ENCODE data around the gene VIL1. TPM values are rescaled to one million over a fixed set of nuclear protein-coding genes. Genes with fewer than 3 reads are reported as not detected.

Gene VIL1
- total RNA-seq, 2 donors from 2014 or later = 15.3 to 15.8 TPM

DNA sequence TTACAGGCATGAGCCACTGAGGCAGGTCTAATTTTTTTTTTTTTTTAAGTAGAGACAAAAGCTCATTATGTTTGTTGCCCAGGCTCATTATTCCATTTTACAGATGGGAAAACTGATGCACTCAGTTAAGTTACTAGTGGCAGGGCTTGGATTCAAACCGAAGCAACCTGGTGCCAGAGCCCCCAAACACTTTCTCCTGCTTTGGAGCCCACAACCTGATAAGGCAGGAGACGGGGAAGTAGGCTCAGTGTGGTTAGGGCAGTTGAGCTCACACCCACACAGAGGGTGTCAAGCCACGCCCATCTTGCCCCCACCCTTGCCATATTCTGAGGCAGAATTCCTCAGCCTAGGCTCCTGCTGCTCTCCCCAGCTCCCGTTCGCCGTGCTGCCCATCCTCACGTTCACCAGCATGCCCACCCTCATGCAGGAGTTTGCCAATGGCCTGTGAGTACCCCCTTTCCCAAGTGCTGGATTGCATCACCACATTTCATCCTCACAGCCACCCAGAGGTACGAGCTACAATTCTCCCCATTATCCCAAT is 25.1 kb upstream of the VIL1 start:
- H3K36me3 ChIP-seq (replicated peaks in 1 of 2; ENCODE audit: insufficient read depth in 1 of 2, low read depth in 2 of 2) = no peaks in the 10 kb centered on the region
- DNase-seq = no peak
- intact Hi-C loops (cut with DNase I) = loop anchor here (5.0 kb wide), 1 partner anchor 92 kb away; no protein-coding TSS in a partner anchor
- H3K4me3 ChIP-seq = no peak overlapping the region
- H3K4me1 ChIP-seq = peaks cover 31% of the 10 kb centered on the region
- 73 to 81% methylated on average over 7 to 8 of the region's 8 CpGs for WGBS, 2 donors
- no peak for ATAC-seq
- H3K27me3 ChIP-seq = no peaks in the 10 kb centered on the region
- no peak for TF ChIP-seq POLR2A (IDR thresholded peaks at IDR 0.05)
- TF ChIP-seq, protein P1, sequence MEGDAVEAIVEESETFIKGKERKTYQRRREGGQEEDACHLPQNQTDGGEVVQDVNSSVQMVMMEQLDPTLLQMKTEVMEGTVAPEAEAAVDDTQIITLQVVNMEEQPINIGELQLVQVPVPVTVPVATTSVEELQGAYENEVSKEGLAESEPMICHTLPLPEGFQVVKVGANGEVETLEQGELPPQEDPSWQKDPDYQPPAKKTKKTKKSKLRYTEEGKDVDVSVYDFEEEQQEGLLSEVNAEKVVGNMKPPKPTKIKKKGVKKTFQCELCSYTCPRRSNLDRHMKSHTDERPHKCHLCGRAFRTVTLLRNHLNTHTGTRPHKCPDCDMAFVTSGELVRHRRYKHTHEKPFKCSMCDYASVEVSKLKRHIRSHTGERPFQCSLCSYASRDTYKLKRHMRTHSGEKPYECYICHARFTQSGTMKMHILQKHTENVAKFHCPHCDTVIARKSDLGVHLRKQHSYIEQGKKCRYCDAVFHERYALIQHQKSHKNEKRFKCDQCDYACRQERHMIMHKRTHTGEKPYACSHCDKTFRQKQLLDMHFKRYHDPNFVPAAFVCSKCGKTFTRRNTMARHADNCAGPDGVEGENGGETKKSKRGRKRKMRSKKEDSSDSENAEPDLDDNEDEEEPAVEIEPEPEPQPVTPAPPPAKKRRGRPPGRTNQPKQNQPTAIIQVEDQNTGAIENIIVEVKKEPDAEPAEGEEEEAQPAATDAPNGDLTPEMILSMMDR (IDR thresholded peaks at IDR 0.05) = no peak
- H3K27ac ChIP-seq = no peak overlapping the region
- no peaks in the 10 kb centered on the region for H3K9me3 ChIP-seq

DNA sequence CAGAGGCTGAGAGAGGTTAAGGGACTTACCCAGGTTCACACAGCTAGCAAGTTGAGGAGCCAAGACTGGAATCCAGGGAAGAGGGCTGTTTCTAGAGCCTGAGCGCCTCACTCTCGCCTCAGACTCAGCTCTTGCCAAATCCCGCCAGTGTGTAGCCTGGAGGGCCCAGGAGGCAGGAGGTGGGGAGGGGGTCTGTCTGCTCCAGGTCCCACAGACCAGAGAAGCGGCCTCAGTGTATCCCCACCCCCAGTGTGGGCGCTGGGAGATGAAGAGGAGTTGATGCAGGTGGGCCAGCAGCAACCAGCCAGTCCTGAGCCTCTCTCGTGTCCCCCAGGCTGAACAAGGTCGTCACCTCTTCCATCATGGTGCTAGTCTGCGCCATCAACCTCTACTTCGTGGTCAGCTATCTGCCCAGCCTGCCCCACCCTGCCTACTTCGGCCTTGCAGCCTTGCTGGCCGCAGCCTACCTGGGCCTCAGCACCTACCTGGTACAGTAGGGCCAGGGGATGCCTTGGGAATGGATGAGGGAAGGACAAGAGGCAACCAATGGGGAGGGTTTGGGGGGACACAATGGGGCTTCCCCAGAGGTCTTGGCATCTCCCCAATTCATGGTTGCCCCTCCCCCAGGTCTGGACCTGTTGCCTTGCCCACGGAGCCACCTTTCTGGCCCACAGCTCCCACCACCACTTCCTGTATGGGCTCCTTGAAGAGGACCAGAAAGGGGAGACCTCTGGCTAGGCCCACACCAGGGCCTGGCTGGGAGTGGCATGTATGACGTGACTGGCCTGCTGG is 24.4 kb upstream of the VIL1 start:
- H3K27ac ChIP-seq = peak overlapping the region in 1 of 4 donors; percentile 100
- ATAC-seq (no peak), DNase-seq (peak in 1 of 4 donors; percentile 26)
- WGBS, 2 donors = 80 to 94% methylated on average over 2 to 13 of the region's 13 CpGs
- H3K9me3 ChIP-seq = no peaks in the 10 kb centered on the region
- TF ChIP-seq POLR2A (IDR thresholded peaks at IDR 0.05) = no peak
- TF ChIP-seq, protein P1 (IDR thresholded peaks at IDR 0.05) = no peak
- H3K4me3 ChIP-seq = no peak overlapping the region
- intact Hi-C loops (cut with DNase I) = loop anchor here (5.0 kb wide), 1 partner anchor 92 kb away; no protein-coding TSS in a partner anchor
- peaks cover 36% of the 10 kb centered on the region for H3K4me1 ChIP-seq
- no peaks in the 10 kb centered on the region for H3K36me3 ChIP-seq (replicated peaks in 1 of 2; ENCODE audit: insufficient read depth in 1 of 2, low read depth in 2 of 2)
- H3K27me3 ChIP-seq = no peaks in the 10 kb centered on the region

DNA sequence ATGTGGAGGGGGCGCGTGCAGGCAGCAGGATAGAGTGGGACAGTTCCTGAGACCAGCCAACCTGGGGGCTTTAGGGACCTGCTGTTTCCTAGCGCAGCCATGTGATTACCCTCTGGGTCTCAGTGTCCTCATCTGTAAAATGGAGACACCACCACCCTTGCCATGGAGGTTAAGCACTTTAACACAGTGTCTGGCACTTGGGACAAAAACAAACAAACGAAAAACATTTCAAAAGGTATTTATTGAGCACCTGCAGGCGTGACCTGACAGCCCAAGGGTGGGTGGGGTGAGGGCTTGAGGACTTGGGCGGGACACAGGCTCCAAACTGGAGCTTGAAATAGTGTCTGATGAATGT is 23.9 kb upstream of the VIL1 start:
- Histone ChIP-seq H3K4me3 (no peak overlapping the region), H3K4me1 (peaks cover 36% of the 10 kb centered on the region), H3K9me3 (no peaks in the 10 kb centered on the region), H3K27me3 (no peaks in the 10 kb centered on the region), H3K27ac (peak overlapping the region in 1 of 4 donors; percentile 100), H3K36me3 (replicated peaks in 1 of 2; ENCODE audit: insufficient read depth in 1 of 2, low read depth in 2 of 2) (no peaks in the 10 kb centered on the region)
- no peak for ATAC-seq
- intact Hi-C loops (cut with DNase I) = no loop called here
- 80 to 84% methylated on average over 6 of the region's 6 CpGs for WGBS, 2 donors
- TF ChIP-seq, protein P1 (IDR thresholded peaks at IDR 0.05) = no peak
- no peak for TF ChIP-seq POLR2A (IDR thresholded peaks at IDR 0.05)
- DNase-seq = no peak

DNA sequence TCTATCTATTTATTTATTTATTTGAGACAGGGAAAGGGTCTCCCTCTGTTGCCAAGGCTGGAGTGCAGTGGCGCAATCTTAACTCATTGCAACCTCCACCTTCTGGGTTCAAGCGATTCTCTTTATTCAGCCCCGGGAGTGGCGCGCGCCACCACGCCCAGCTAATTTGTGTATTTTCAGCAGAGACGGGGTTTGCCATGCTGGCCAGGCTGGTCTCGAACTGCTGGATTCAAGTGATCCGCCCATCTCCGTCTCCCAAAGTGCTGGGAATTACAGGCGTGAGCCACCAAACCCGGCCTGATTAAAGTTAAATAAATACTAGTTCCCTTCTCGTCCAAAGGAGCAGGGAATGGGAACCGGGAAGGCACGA is 23.5 kb upstream of the VIL1 start:
- Histone ChIP-seq H3K27ac (peak overlapping the region; percentile 95 to 100 (median 98)), H3K27me3 (no peaks in the 10 kb centered on the region), H3K4me3 (no peak overlapping the region), H3K36me3 (replicated peaks in 1 of 2; ENCODE audit: insufficient read depth in 1 of 2, low read depth in 2 of 2) (no peaks in the 10 kb centered on the region), H3K4me1 (peaks cover 36% of the 10 kb centered on the region), H3K9me3 (no peaks in the 10 kb centered on the region)
- DNase-seq (no peak), ATAC-seq (no peak)
- intact Hi-C loops (cut with DNase I) = no loop called here
- TF ChIP-seq, protein P1 (IDR thresholded peaks at IDR 0.05) = no peak
- TF ChIP-seq POLR2A (IDR thresholded peaks at IDR 0.05) = no peak
- WGBS, 2 donors = 28% methylated on average over 16 of the region's 16 CpGs
